Ascending aorta (tissue), 2 donors: Measurements from ENCODE around the gene KRT28. TPM values are rescaled to one million over a fixed set of nuclear protein-coding genes. Genes with fewer than 3 reads are reported as not detected.
A peak's percentile ranks its signal among the peaks of the same experiment; 100 is the strongest.

Experiments used
- DNase-seq, 2 donors: peaks; one replicate each; pipeline ENCODE4 v3.0.0-alpha.2; 2019; ENCODE audit warnings: low spot score in 2 of 2
- H3K27ac ChIP-seq, 2 donors: fragments of 200-600 bp; sonication (generic); one replicate each; pipeline ENCODE4 v1.5.1; 2016 to 2017; ENCODE audit warnings: mild to moderate bottlenecking in 1 of 2
- H3K27me3 ChIP-seq: fragments of 200-600 bp; sonication (generic); one replicate; pipeline ENCODE4 v1.5.1; 2017
- H3K36me3 ChIP-seq, 2 donors: fragments of 200-600 bp; sonication (generic); one replicate each; pipeline ENCODE4 v1.5.1; 2016
- H3K4me1 ChIP-seq, 2 donors: fragments of 200-600 bp; sonication (generic); one replicate each; pipeline ENCODE4 v1.5.1; 2016 to 2017; ENCODE audit warnings: mild to moderate bottlenecking in 1 of 2
- H3K4me3 ChIP-seq, 2 donors: fragments of 200-600 bp; sonication (generic); one replicate each; pipeline ENCODE4 v1.5.1; 2016 to 2017; ENCODE audit warnings: mild to moderate bottlenecking in 1 of 2
- H3K9me3 ChIP-seq, 2 donors: fragments of 200-600 bp; sonication (generic); one replicate each; pipeline ENCODE4 v1.5.1; 2016
- intact Hi-C: fragments of 100-400 bp; cut with DNase I; formaldehyde crosslinking; loops from one replicate; pipeline ENCODE4 v1.15.1; 2023
- total RNA-seq: library from RNA; depleted of rRNA; stranded (reverse); fragments of >200 nt; gene quantifications from one replicate; pipeline ENCODE4 v1.1.0, GENCODE V29; 2016
- TF ChIP-seq, protein P1 (sequence below), 3 experiments: fragments of 200-600 bp in 2 of 3; fragments of 450-650 bp in 1 of 3; sonication (generic) in 2 of 3; IDR thresholded peaks; one replicate each; pipeline ENCODE4 v1.5.1; 2016 to 2019; ENCODE audit warnings: antibody characterized with exemption in 3 of 3, mild to moderate bottlenecking in 1 of 3, moderate library complexity in 1 of 3

Gene KRT28
- total RNA-seq, 1 donor from 2014 or later: not detected

- Histone ChIP-seq H3K9me3 (no peaks in the 10 kb centered on the region), H3K4me1 (no peaks in the 10 kb centered on the region), H3K27ac (no peak overlapping the region), H3K27me3 (no peaks in the 10 kb centered on the region), H3K4me3 (no peak overlapping the region), H3K36me3 (no peaks in the 10 kb centered on the region)
- TF ChIP-seq, protein P1, sequence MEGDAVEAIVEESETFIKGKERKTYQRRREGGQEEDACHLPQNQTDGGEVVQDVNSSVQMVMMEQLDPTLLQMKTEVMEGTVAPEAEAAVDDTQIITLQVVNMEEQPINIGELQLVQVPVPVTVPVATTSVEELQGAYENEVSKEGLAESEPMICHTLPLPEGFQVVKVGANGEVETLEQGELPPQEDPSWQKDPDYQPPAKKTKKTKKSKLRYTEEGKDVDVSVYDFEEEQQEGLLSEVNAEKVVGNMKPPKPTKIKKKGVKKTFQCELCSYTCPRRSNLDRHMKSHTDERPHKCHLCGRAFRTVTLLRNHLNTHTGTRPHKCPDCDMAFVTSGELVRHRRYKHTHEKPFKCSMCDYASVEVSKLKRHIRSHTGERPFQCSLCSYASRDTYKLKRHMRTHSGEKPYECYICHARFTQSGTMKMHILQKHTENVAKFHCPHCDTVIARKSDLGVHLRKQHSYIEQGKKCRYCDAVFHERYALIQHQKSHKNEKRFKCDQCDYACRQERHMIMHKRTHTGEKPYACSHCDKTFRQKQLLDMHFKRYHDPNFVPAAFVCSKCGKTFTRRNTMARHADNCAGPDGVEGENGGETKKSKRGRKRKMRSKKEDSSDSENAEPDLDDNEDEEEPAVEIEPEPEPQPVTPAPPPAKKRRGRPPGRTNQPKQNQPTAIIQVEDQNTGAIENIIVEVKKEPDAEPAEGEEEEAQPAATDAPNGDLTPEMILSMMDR (IDR thresholded peaks at IDR 0.05): peak; percentile 74 to 84 (median 76)
- DNase-seq: peak; percentile 19 to 88
- intact Hi-C loops: loop anchor here (1.0 to 5.0 kb wide), 5 partner anchors 104 to 863 kb away; no protein-coding TSS in a partner anchor
These were observed 3.9 kb upstream of the KRT28 start for GRCh38 chr17:40803617-40804082.

GRCh38 chr17:40801157-40801556 lies 1.4 kb upstream of the KRT28 start:
- Histone ChIP-seq H3K27ac (no peak overlapping the region), H3K36me3 (no peaks in the 10 kb centered on the region), H3K9me3 (no peaks in the 10 kb centered on the region), H3K27me3 (no peaks in the 10 kb centered on the region), H3K4me3 (no peak overlapping the region), H3K4me1 (no peaks in the 10 kb centered on the region)
- intact Hi-C loops: loop anchor here (5.0 kb wide), 4 partner anchors 106 to 846 kb away; no protein-coding TSS in a partner anchor
- DNase-seq: no peak
- TF ChIP-seq, protein P1 (IDR thresholded peaks at IDR 0.05): no peak

- Histone ChIP-seq H3K27ac (no peak overlapping the region), H3K9me3 (no peaks in the 10 kb centered on the region), H3K4me3 (no peak overlapping the region), H3K4me1 (no peaks in the 10 kb centered on the region), H3K36me3 (no peaks in the 10 kb centered on the region), H3K27me3 (no peaks in the 10 kb centered on the region)
- no peak for DNase-seq
- TF ChIP-seq, protein P1 (IDR thresholded peaks at IDR 0.05): no peak
- intact Hi-C loops: loop anchor here (5.0 kb wide), 4 partner anchors 107 to 847 kb away; no protein-coding TSS in a partner anchor
These were observed 622 bp upstream of the KRT28 start for GRCh38 chr17:40800381-40800780.

DNA sequence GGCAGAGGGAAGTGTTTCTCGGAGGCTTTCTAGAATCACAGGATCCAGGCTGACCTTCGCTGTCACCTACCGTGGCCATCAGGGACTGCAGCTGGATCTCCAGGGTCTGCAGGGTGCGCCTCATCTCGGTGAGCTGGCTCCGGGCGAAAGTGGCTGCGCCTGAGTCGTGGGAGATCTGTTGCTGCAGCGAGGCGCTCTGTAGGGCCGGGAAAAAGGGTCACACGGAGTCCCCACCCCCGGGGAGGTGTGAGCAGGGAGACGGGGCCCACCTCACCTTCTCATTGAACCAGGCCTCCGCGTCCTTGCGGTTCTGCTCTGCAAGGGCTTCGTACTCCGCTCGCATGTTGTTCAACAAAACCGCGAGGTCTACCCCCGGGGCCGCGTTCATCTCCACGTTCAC lies 2.9 kb downstream of the KRT28 start:
- no peak for DNase-seq
- H3K9me3 ChIP-seq: no peaks in the 10 kb centered on the region
- no peaks in the 10 kb centered on the region for H3K4me1 ChIP-seq
- no peaks in the 10 kb centered on the region for H3K36me3 ChIP-seq
- no peak overlapping the region for H3K4me3 ChIP-seq
- no peak overlapping the region for H3K27ac ChIP-seq
- H3K27me3 ChIP-seq: no peaks in the 10 kb centered on the region
- TF ChIP-seq, protein P1 (IDR thresholded peaks at IDR 0.05): no peak
- intact Hi-C loops: no loop called here

DNA sequence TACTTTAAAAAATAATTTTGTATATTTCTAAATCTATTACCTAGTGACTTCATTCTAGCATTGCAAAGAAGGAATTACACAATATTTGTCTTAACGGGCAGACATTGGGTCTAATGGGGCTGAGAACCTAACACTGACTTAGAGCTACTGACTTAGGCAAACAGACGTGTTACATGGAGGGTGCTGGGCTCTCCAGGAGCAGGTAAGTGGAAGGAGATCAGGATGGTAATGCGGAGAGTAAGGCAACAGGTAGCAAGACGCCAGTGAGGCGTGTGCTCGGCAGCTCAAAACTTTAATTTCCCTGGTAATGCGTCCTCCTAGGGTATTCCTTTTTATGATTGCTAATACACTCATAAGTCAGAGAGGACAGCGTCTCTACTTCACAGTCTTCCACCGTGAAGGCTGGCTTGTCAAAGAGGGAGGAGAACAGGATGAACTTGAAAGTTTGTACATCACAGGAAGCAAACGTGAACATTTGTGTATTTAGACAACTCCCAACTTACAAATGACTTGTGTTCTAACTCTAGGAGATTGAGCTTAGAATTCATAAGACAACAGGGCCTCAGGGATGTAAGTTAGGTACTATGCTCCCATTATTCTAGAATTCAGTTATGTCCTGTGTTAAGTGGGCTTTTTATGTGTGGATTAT lies 4.6 kb downstream of the KRT28 start:
- Histone ChIP-seq H3K27ac (no peak overlapping the region), H3K4me3 (no peak overlapping the region), H3K36me3 (no peaks in the 10 kb centered on the region), H3K9me3 (no peaks in the 10 kb centered on the region), H3K27me3 (no peaks in the 10 kb centered on the region), H3K4me1 (no peaks in the 10 kb centered on the region)
- intact Hi-C loops: no loop called here
- TF ChIP-seq, protein P1 (IDR thresholded peaks at IDR 0.05): no peak
- no peak for DNase-seq
